ENCODE measurements around the gene BLVRA. TPM values are rescaled to one million over a fixed set of nuclear protein-coding genes. Genes with fewer than 3 reads are reported as not detected.

BLVRA gene
- total and polyA plus RNA-seq, 10 of the 15 experiments (the other 5 are each of a cell fraction or from before 2014, with no cell fraction given) = 63.3 to 198 (median 102) TPM

- POLR2A ChIA-PET = no interaction called here
- no peak for ATAC-seq
- no peak overlapping the region for H3K27ac ChIP-seq (ENCODE audit: control insufficient read depth, insufficient read depth)
- H3K9me3 ChIP-seq (replicated peaks; ENCODE audit: control insufficient read depth, insufficient read depth, low read length) = peaks cover 1% of the 10 kb centered on the region; the same call in 1 of the 3 replicates
- FAIRE-seq = no peak
- no peaks in the 10 kb centered on the region for H3K4me1 ChIP-seq (ENCODE audit: control insufficient read depth, insufficient read depth, low read length)
- BruUV-seq (replicated peaks) = no TSS peak
- 95% methylated on average over 11 of the region's 11 CpGs for WGBS (ENCODE audit: insufficient coverage, insufficient replicate concordance, low lambda C conversion rate, missing lambda C conversion rate)
- SMC1A ChIA-PET (ENCODE audit: uncharacterized antibody, unreplicated experiment) = interaction anchor here (1.2 kb wide), 1 partner anchor 47 kb away, joined by 3 read pairs; no protein-coding TSS in a partner anchor
- no peaks in the 10 kb centered on the region for H3K27me3 ChIP-seq (replicated peaks in 1 of 2; ENCODE audit: control insufficient read depth in 2 of 2, insufficient read depth in 2 of 2, low read length in 1 of 2)
- H3K36me3 ChIP-seq (ENCODE audit: control insufficient read depth in 2 of 2, insufficient read depth in 2 of 2, low read length in 1 of 2) = peaks cover 1 to 2% of the 10 kb centered on the region in 2 experiments; a peak in 3 of 4 replicates
- no peak overlapping the region for H3K9ac ChIP-seq (ENCODE audit: control insufficient read depth, insufficient read depth, low read length)
- H3K79me2 ChIP-seq (ENCODE audit: control insufficient read depth, insufficient read depth, low read length) = no peaks in the 10 kb centered on the region
- no peak overlapping the region for H3K4me3 ChIP-seq
- in situ Hi-C loops (cut with MboI) = no loop called here
- CTCF ChIA-PET = no interaction called here
- H2AFZ ChIP-seq (ENCODE audit: control insufficient read depth, low read depth, low read length) = no peak overlapping the region
- DNase-seq (ENCODE audit: low read depth, low spot score) = no peak
- TF ChIP-seq SP1 (IDR thresholded peaks at IDR 0.05; ENCODE audit: low read depth, low read length) (no peak), ZNF24 (IDR thresholded peaks at IDR 0.05) (no peak), E2F4 (IDR thresholded peaks at IDR 0.05; ENCODE audit: low read depth, low read length) (no peak), HCFC1 (IDR thresholded peaks at IDR 0.05; ENCODE audit: low read length) (no peak), BCLAF1 (IDR thresholded peaks at IDR 0.05) (no peak), RUNX3 (IDR thresholded peaks at IDR 0.05; ENCODE audit: low read length) (no peak), PKNOX1 (IDR thresholded peaks at IDR 0.05) (no peak), GABPA (IDR thresholded peaks at IDR 0.05; ENCODE audit: low read depth) (no peak), TAF1 (IDR thresholded peaks at IDR 0.05; ENCODE audit: borderline replicate concordance, low read depth, low read length) (no peak)
- RAD21 ChIA-PET (ENCODE audit: unreplicated experiment) = no interaction called here
- intact Hi-C loops (cut with micrococcal nuclease; ENCODE audit: unreplicated experiment) = no loop called here
- H4K20me1 ChIP-seq (ENCODE audit: control insufficient read depth, insufficient read depth) = no peaks in the 10 kb centered on the region
- H3K4me2 ChIP-seq (ENCODE audit: control insufficient read depth, insufficient read depth) = no peak overlapping the region
Measured at GRCh38 chr7:43808410-43808809, 49.9 kb downstream of the BLVRA start.

Data from GM12878 (cell line).